HEK293T (cell line): ENCODE data around the gene CABP2.

Source experiments
- CTCF ChIA-PET: fragments of 350-600 bp; formaldehyde crosslinking; extraction: SDS; loops from one replicate; lab custom pipeline; 2021; ENCODE audit warnings: antibody characterized with exemption, inconsistent platforms; lab: Yijun Ruan, JAX
- POLR2A ChIA-PET: fragments of 350-600 bp; formaldehyde crosslinking; extraction: SDS; loops from one replicate; lab custom pipeline; 2020; ENCODE audit warnings: antibody characterized with exemption, inconsistent platforms; lab: Yijun Ruan, JAX
- DNase-seq: peaks from one replicate; pipeline ENCODE4 v3.0.0; 2012; ENCODE audit warnings: mixed read lengths; ENCODE audit errors: extremely low spot score
- ARNT ChIP-seq: fragments of 450-650 bp; IDR thresholded peaks from 2 replicates; pipeline ENCODE4 v1.6.1; 2017; ENCODE audit warnings: mild to moderate bottlenecking
- BHLHE40 ChIP-seq: fragments of 450-650 bp; IDR thresholded peaks from 2 replicates; pipeline ENCODE4 v1.6.1; 2016; ENCODE audit warnings: mild to moderate bottlenecking, moderate library complexity, borderline replicate concordance
- CTBP1 ChIP-seq: fragments of 450-650 bp; IDR thresholded peaks from 2 replicates; pipeline ENCODE4 v1.6.1; 2016; ENCODE audit warnings: borderline replicate concordance
- FOXK2 ChIP-seq: fragments of 450-650 bp; IDR thresholded peaks from 2 replicates; pipeline ENCODE4 v1.6.1; 2016; ENCODE audit warnings: mild to moderate bottlenecking
- FOXM1 ChIP-seq: fragments of 450-650 bp; IDR thresholded peaks from 2 replicates; pipeline ENCODE4 v1.6.1; 2017; ENCODE audit warnings: mild to moderate bottlenecking, borderline replicate concordance
- L3MBTL2 ChIP-seq: fragments of 450-650 bp; conservative IDR thresholded peaks from 2 replicates; pipeline ENCODE4 v1.6.1; 2016; ENCODE audit warnings: mild to moderate bottlenecking
- NFRKB ChIP-seq: fragments of 450-650 bp; IDR thresholded peaks from 2 replicates; pipeline ENCODE4 v1.6.1; 2016; ENCODE audit warnings: mild to moderate bottlenecking, moderate library complexity
- PKNOX1 ChIP-seq: fragments of 450-650 bp; IDR thresholded peaks from 2 replicates; pipeline ENCODE4 v1.6.1; 2016
- SP1 ChIP-seq: fragments of 450-650 bp; IDR thresholded peaks from 2 replicates; pipeline ENCODE4 v1.6.1; 2017
- SUZ12 ChIP-seq: fragments of 450-650 bp; IDR thresholded peaks from 2 replicates; pipeline ENCODE4 v1.6.1; 2016; ENCODE audit warnings: mild to moderate bottlenecking
- TARDBP ChIP-seq: fragments of 450-650 bp; IDR thresholded peaks from 2 replicates; pipeline ENCODE4 v1.6.1; 2016
- ZNF384 ChIP-seq: fragments of 450-650 bp; IDR thresholded peaks from 2 replicates; pipeline ENCODE4 v1.6.1; 2016

The CABP2 gene

DNA sequence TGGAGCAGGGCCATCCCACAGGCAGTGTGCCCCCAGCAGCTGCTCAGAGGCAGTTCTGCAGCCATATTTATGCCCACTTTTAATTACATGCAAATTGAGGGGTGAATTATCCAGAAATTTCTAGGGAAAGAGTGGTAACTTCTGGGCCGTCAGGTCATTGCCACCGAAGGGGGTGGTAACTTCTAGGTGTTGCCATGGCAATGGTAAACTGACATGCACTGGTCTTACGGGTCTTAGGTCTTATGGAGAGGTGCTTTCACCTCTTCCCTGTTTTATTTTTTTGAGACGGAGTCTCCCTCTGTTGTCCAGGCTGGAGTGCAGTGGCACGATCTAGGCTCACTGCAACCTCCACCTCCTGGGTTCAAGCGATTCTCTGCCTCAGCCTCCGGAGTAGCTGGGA, 50.4 kb downstream of the CABP2 start:
- TF ChIP-seq ARNT, result no peak
- no peak for TF ChIP-seq SP1
- TF ChIP-seq ZNF384, result no peak
- no peak for TF ChIP-seq BHLHE40
- no peak for TF ChIP-seq CTBP1
- TF ChIP-seq L3MBTL2, result no peak
- TF ChIP-seq FOXK2, result no peak
- TF ChIP-seq FOXM1, result no peak
- no peak for TF ChIP-seq TARDBP
- TF ChIP-seq NFRKB, result no peak
- no peak for DNase-seq
- ChIA-PET CTCF (no interaction called here), POLR2A (interaction anchor here (0.8 kb wide), 1 partner anchor 10 kb away, joined by 3 read pairs; the partner anchor contains the start of gene AIP)

DNA sequence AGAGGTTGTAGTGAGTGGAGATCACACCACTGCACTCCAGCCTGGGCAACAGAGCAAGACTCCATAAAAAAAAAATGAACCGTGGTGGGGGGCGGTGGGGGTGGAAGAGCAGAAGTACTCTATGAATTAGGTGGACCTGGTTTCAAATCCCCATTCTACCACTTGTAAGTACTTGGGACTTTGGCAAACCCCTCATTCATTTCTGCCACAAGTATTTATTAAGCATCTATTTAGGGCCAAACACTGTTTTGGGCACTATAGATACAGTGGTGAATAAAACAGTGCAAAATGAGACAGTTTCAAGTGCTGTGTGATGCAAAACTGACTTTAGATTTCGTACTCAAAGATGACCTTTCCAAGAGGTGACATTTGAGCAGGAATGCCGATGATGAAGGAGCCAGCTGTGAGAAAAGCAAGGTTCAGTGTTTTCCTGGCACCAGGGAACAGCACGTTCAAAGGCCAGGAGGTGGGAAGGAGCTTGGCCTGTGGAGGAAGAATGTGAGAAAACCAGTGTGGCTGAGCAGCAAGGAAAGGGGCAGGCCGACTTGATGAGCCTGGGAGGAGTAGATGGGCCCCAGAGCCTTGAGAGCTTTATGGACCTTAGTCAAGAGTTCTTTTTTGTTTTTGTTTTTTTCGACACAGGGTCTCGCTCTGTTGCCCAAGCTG, 52.8 kb downstream of the CABP2 start:
- DNase-seq, result no peak
- POLR2A ChIA-PET, result interaction anchor here (0.6 to 3.5 kb wide), 4 partner anchors 11 to 69 kb away, joined by 3 to 34 read pairs (median 9); partner anchors contain the start of genes PPP1CA and PTPRCAP
- CTCF ChIA-PET, result no interaction called here
- TF ChIP-seq PKNOX1, result no peak
- no peak for TF ChIP-seq TARDBP
- TF ChIP-seq NFRKB, result no peak

- CTCF ChIA-PET, result no interaction called here
- POLR2A ChIA-PET, result interaction anchor here (0.6 to 3.5 kb wide), 7 partner anchors 13 to 77 kb away, joined by 3 to 34 read pairs (median 12); partner anchors contain the start of genes AIP, PPP1CA, PTPRCAP and RAD9A
- no peak for TF ChIP-seq FOXK2
- no peak for TF ChIP-seq ZNF384
- no peak for TF ChIP-seq SUZ12
- no peak for TF ChIP-seq ARNT
- no peak for TF ChIP-seq NFRKB
- TF ChIP-seq SP1, result no peak
- TF ChIP-seq FOXM1, result no peak
Measured at GRCh38 chr11:67469508-67469811, 53.8 kb downstream of the CABP2 start.

More at GRCh38 chr11:67469508-67469811, 53.8 kb downstream of the CABP2 start:
- DNase-seq, result no peak
